ENCODE data around the gene TRMT61B. TPM values are rescaled to one million over a fixed set of nuclear protein-coding genes. Genes with fewer than 3 reads are reported as not detected.

The TRMT61B gene
- total RNA-seq: 12.7 and 13.9 TPM in 2 replicates

DNA sequence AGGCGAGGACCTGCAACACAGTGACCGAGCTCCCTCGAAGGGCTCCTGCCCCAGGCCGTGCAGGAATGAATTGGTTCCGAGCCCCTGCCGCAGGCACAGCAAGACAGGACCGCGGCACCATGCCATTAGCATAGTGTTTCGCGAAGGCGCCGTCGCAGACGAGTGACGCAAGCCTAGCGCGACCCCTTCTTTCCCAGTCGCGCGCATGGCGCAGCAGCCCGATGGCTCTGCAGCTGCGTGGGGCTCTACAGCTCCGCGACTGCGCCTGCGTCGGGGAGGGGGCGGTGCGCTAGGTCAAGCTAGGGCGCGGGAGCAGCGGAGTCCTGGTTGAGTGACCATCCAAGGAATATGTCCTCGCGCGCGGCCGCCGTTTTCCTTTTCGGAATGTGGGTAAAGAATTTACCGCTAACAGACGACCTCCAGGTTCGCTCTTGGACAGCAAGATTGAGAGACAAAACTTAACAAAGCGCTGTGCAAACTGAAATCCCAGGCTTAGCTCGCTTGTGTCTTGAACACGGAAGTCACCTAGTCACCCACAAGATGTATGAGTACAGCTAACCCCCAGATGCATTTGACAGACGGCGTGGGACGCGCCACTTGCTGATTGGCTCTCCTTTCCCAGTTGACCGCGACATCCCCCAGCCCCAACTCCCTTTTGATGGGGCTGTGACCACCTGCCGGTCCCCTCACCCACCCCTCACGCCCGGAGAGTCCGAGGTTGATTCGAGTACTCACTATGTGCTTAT lies at the start of gene TRMT61B:
Gene TRMT61B (minus strand): TSS at position 164 of the 746 bp plus-strand sequence. CDS start 32 bp downstream, at position 132.

DNA sequence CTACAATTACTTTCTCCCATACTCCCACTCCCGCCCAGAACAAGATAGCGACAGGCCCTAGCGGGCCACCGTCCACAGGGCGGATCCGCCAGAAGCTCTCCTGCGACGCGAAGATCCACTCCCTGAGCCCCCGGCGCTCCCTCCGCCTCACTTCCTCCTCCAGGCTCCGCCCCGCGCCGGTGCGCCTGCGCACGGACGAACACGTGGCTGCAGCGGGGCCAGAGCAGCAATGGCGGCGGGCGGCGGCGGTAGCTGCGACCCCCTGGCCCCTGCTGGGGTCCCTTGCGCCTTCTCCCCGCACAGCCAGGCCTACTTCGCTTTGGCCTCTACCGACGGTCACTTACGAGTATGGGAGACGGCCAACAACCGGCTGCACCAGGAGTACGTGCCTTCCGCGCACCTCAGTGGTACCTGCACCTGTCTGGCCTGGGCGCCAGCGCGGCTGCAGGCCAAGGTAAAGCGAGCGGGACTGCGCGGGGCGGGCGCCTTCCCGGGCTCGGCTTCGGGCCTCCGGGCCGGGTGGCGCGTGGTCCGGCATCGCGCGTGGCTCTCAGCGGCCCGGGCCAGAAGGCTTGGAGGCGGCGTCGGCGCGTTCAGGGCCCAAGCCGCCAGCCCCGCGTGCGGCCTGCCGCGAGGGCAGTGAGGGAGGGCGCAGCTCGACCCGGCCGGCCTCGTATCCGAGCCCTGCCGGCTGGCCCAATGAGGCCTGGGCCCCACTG lies 24.5 kb upstream of the TRMT61B start, which contains the start of gene WDR43:
Gene WDR43 (plus strand): TSS at position 198 of the 719 bp plus-strand sequence. CDS start 32 bp downstream, at position 230.

GRCh38 chr2:28810384-28811285 lies 59.5 kb downstream of the TRMT61B start, which contains the start of gene SPDYA:
SPDYA (plus strand) TSS chr2:28810834; CDS start chr2:28816015, 5,181 bp downstream.

Other genes starting within 250 kb of the TRMT61B start
- 124 TPM in 2 replicates for gene PPP1CB, start 118.5 kb downstream of the TRMT61B start, total RNA-seq
- gene SPDYA, start 59.5 kb downstream of the TRMT61B start, total RNA-seq: 0.81 and 1.3 TPM in 2 replicates
- gene WDR43, start 24.4 kb upstream of the TRMT61B start, total RNA-seq: 75.0 and 80.2 TPM in 2 replicates
- gene TOGARAM2, start 111.0 kb upstream of the TRMT61B start, total RNA-seq: under 0.01 TPM in 2 replicates
- gene PCARE, start 204.2 kb upstream of the TRMT61B start, total RNA-seq: under 0.01 TPM in 1 of 2 replicates, not detected in the other
- 22.4 and 39.9 TPM in 2 replicates for gene CLIP4, start 245.1 kb upstream of the TRMT61B start, total RNA-seq

Measured in endothelial cell of coronary artery (primary cell).